Fibroblast of upper back skin (primary cell): ENCODE results near the gene HSP90AB1.
"Not testable (repeated sequence)": the region's sequence is repeated elsewhere in the genome, so short reads cannot be mapped to it uniquely, and the experiment has no call there.

ENCODE experiments used
- DNase-seq: peaks from one replicate; pipeline ENCODE4 v3.0.0-alpha.2; 2013

Gene HSP90AB1

GRCh38 chr6:44222486-44223318 lies 24.2 kb upstream of the HSP90AB1 start:
- no peak for DNase-seq

GRCh38 chr6:44223319-44224028 lies 23.4 kb upstream of the HSP90AB1 start, which contains the start of gene SLC29A1:
SLC29A1 (plus strand) TSS chr6:44223595; CDS start chr6:44227314, 3,719 bp downstream.
- no peak for DNase-seq

GRCh38 chr6:44224029-44224964 lies 22.6 kb upstream of the HSP90AB1 start:
- DNase-seq, result no peak

- no peak for DNase-seq
These were observed 22.0 kb upstream of the HSP90AB1 start for GRCh38 chr6:44224965-44225305.

GRCh38 chr6:44225579-44226325 lies 21.1 kb upstream of the HSP90AB1 start:
- DNase-seq, result no peak

GRCh38 chr6:44226368-44227147 lies 20.3 kb upstream of the HSP90AB1 start:
- DNase-seq, result no peak

GRCh38 chr6:44227148-44227793 lies 19.6 kb upstream of the HSP90AB1 start:
- DNase-seq, result no peak

- DNase-seq, result no peak
These were observed 18.9 kb upstream of the HSP90AB1 start for GRCh38 chr6:44228031-44228430.

- DNase-seq, result no peak
These were observed 18.5 kb upstream of the HSP90AB1 start for GRCh38 chr6:44228433-44228832.

- DNase-seq, result no peak
These were observed 18.1 kb upstream of the HSP90AB1 start for GRCh38 chr6:44228836-44229235.

GRCh38 chr6:44229376-44230033 lies 17.4 kb upstream of the HSP90AB1 start:
- DNase-seq, result no peak

GRCh38 chr6:44230034-44230675 lies 16.7 kb upstream of the HSP90AB1 start:
- no peak for DNase-seq

- not testable (repeated sequence) for DNase-seq
These were observed 15.5 kb upstream of the HSP90AB1 start for GRCh38 chr6:44231426-44231825.

GRCh38 chr6:44232676-44233566 lies 14.0 kb upstream of the HSP90AB1 start:
- no peak for DNase-seq

GRCh38 chr6:44233567-44234100 lies 13.3 kb upstream of the HSP90AB1 start:
- DNase-seq, result no peak

GRCh38 chr6:44234101-44235025 lies 12.5 kb upstream of the HSP90AB1 start:
- peak; percentile 78 for DNase-seq

- no peak for DNase-seq
These were observed 11.6 kb upstream of the HSP90AB1 start for GRCh38 chr6:44235269-44235668.
